CD4-positive, alpha-beta T cell treated with Interleukin-10 for 1 hour (primary cell): ENCODE measurements around the gene KRTAP4-2.
"Not testable (repeated sequence)": the region's sequence is repeated elsewhere in the genome, so short reads cannot be mapped to it uniquely, and the experiment has no call there.

ENCODE experiments used
- DNase-seq: peaks from one replicate; pipeline ENCODE4 v3.0.0-alpha.2; 2020

KRTAP4-2 gene

GRCh38 chr17:41177727-41178271 lies at the start of gene KRTAP4-2:
Gene KRTAP4-2, minus strand, starts transcription at chr17:41178221. Its CDS starts 57 bp downstream, at chr17:41178164.
- DNase-seq, result no peak

GRCh38 chr17:41226598-41227095 lies 48.6 kb upstream of the KRTAP4-2 start, which contains the start of gene KRTAP9-2:
Gene KRTAP9-2, plus strand, starts transcription at chr17:41226648. Its CDS starts 7 bp downstream, at chr17:41226655.
- not testable (repeated sequence) for DNase-seq

- DNase-seq, result no peak
Measured at GRCh38 chr17:41226051-41226450, 48.0 kb upstream of the KRTAP4-2 start.

GRCh38 chr17:41223821-41224220 lies 45.8 kb upstream of the KRTAP4-2 start:
- no peak for DNase-seq

- DNase-seq, result no peak
Measured at GRCh38 chr17:41215681-41216080, 37.7 kb upstream of the KRTAP4-2 start.

- DNase-seq, result no peak
Measured at GRCh38 chr17:41212524-41213169, 34.6 kb upstream of the KRTAP4-2 start.

GRCh38 chr17:41211845-41212466 lies 33.9 kb upstream of the KRTAP4-2 start:
- no peak for DNase-seq

GRCh38 chr17:41199421-41200078 lies 21.5 kb upstream of the KRTAP4-2 start:
- DNase-seq, result no peak

- no peak for DNase-seq
Measured at GRCh38 chr17:41196068-41196467, 18.0 kb upstream of the KRTAP4-2 start.

- DNase-seq, result no peak
Measured at GRCh38 chr17:41190328-41190727, 12.3 kb upstream of the KRTAP4-2 start.

- not testable (repeated sequence) for DNase-seq
Measured at GRCh38 chr17:41189837-41190318, 11.9 kb upstream of the KRTAP4-2 start, which contains the start of gene KRTAP9-1. Gene KRTAP9-1, plus strand, starts transcription at chr17:41189887. Its CDS starts 0 bp downstream, at chr17:41189887.

GRCh38 chr17:41186872-41187271 lies 8.9 kb upstream of the KRTAP4-2 start:
- no peak for DNase-seq

GRCh38 chr17:41185001-41185400 lies 7.0 kb upstream of the KRTAP4-2 start:
- no peak for DNase-seq

GRCh38 chr17:41184480-41184961 lies 6.5 kb upstream of the KRTAP4-2 start, which contains the start of gene KRTAP4-1:
Gene KRTAP4-1, minus strand, starts transcription at chr17:41184911. Its CDS starts 57 bp downstream, at chr17:41184854.
- no peak for DNase-seq

GRCh38 chr17:41178843-41179616 lies 1.0 kb upstream of the KRTAP4-2 start:
- no peak for DNase-seq

GRCh38 chr17:41178341-41178740 lies 320 bp upstream of the KRTAP4-2 start:
- DNase-seq, result no peak

- DNase-seq, result no peak
Measured at GRCh38 chr17:41176744-41177387, 1.2 kb downstream of the KRTAP4-2 start.

- DNase-seq, result no peak
Measured at GRCh38 chr17:41171886-41172285, 6.1 kb downstream of the KRTAP4-2 start.

- no peak for DNase-seq
Measured at GRCh38 chr17:41168121-41168520, 9.9 kb downstream of the KRTAP4-2 start, which contains the start of gene KRTAP4-3. Gene KRTAP4-3, minus strand, starts transcription at chr17:41168221. Its CDS starts 49 bp downstream, at chr17:41168172.

- no peak for DNase-seq
Measured at GRCh38 chr17:41167561-41167960, 10.5 kb downstream of the KRTAP4-2 start.

- DNase-seq, result no peak
Measured at GRCh38 chr17:41163828-41164227, 14.2 kb downstream of the KRTAP4-2 start.
